Fibroblast of lung (primary cell): Measurements from ENCODE around the gene CREB5. TPM values are rescaled to one million over a fixed set of nuclear protein-coding genes. Genes with fewer than 3 reads are reported as not detected.

Experiments
- DNase-seq, 2 donors: peaks; one replicate each; pipeline versions ENCODE4 v3.0.0 to v3.0.0-alpha.2; 2010; ENCODE audit warnings: low read depth in 2 of 2
- H2AFZ ChIP-seq: 2 replicates; pipeline ENCODE4 v1.5.1; 2012; ENCODE audit warnings: low read length, control low read depth, inconsistent platforms
- H3K27ac ChIP-seq: 2 replicates; pipeline ENCODE4 v1.5.1; 2011; ENCODE audit warnings: low read length, control low read depth; ENCODE audit not compliant: insufficient read depth
- H3K27me3 ChIP-seq: 2 replicates; pipeline ENCODE4 v1.5.1; 2011; ENCODE audit warnings: mild to moderate bottlenecking, low read length; ENCODE audit not compliant: control insufficient read depth, insufficient read depth
- H3K36me3 ChIP-seq: 2 replicates; pipeline ENCODE4 v1.5.1; 2011; ENCODE audit warnings: low read length; ENCODE audit not compliant: control insufficient read depth, insufficient read depth
- H3K4me1 ChIP-seq: 2 replicates; pipeline ENCODE4 v1.5.1; 2011; ENCODE audit warnings: low read length; ENCODE audit not compliant: control insufficient read depth, insufficient read depth; ENCODE audit errors: extremely low read depth
- H3K4me2 ChIP-seq: 2 replicates; pipeline ENCODE4 v1.5.1; 2011; ENCODE audit warnings: low read length, control low read depth; ENCODE audit not compliant: insufficient read depth; ENCODE audit errors: extremely low read depth
- H3K4me3 ChIP-seq, 4 experiments: fragments of 200-600 bp in 1 of 4; sonication (generic) in 1 of 4; replicated peaks in 1 of 4; 2 replicates each; pipeline ENCODE4 v1.5.1; 2011 to 2016; ENCODE audit warnings: low read length in 4 of 4, low read depth in 3 of 4, mild to moderate bottlenecking in 3 of 4, control low read depth in 2 of 4, inconsistent platforms in 1 of 4, mixed read lengths in 1 of 4; ENCODE audit not compliant: insufficient read depth in 1 of 4; ENCODE audit errors: control extremely low read depth in 1 of 4
- H3K79me2 ChIP-seq: 2 replicates; pipeline ENCODE4 v1.5.1; 2012; ENCODE audit warnings: mild to moderate bottlenecking, low read length, inconsistent platforms; ENCODE audit not compliant: control insufficient read depth, insufficient read depth
- H3K9ac ChIP-seq: 2 replicates; pipeline ENCODE4 v1.5.1; 2011; ENCODE audit warnings: mild to moderate bottlenecking, low read length, control low read depth; ENCODE audit not compliant: insufficient read depth
- H3K9me3 ChIP-seq: 2 replicates; pipeline ENCODE4 v1.5.1; 2012; ENCODE audit warnings: low read depth, low read length; ENCODE audit not compliant: control insufficient read depth, insufficient read depth
- H4K20me1 ChIP-seq: 2 replicates; pipeline ENCODE4 v1.5.1; 2011; ENCODE audit warnings: low read length; ENCODE audit not compliant: control insufficient read depth, insufficient read depth; ENCODE audit errors: extremely low read depth
- EZH2 ChIP-seq: IDR thresholded peaks from 2 replicates; pipeline ENCODE4 v1.5.1; 2012; ENCODE audit warnings: low read length, control low read depth, mild to moderate bottlenecking; ENCODE audit errors: missing control alignments
- polyA plus RNA-seq, 2 donors: library from polyadenylated mRNA; depleted of rRNA in 1 of 2; stranded (reverse) in 1 of 2; unstranded in 1 of 2; fragments of >200 nt; gene quantifications; 2 replicates each; pipeline ENCODE4 v1.2.1, GENCODE V29; 2011 to 2012; ENCODE audit warnings: missing spikeins in 1 of 2
- total RNA-seq: library from RNA; depleted of rRNA; stranded (reverse); fragments of >200 nt; gene quantifications from 2 replicates; pipeline ENCODE4 v1.2.1, GENCODE V29; 2014
- TF ChIP-seq, protein P1 (sequence below), 2 donors: IDR thresholded peaks in 1 of 2; conservative IDR thresholded peaks in 1 of 2; 1 replicate in 1 of 2; 2 replicates in 1 of 2; pipeline ENCODE4 v1.5.1; 2011 to 2012; ENCODE audit warnings: low read length in 2 of 2, control low read depth in 1 of 2, inconsistent platforms in 1 of 2, low read depth in 1 of 2, mild to moderate bottlenecking in 1 of 2

CREB5 gene
- total and polyA plus RNA-seq, 2 donors (not counting 1 experiment from before 2014, with no cell fraction given) = 8.2 to 28.4 TPM

GRCh38 chr7:28755255-28755654, 342.9 kb downstream of the CREB5 start:
- Histone ChIP-seq H3K4me2 (no peak overlapping the region), H3K27ac (no peak overlapping the region), H3K4me1 (peaks cover 2% of the 10 kb centered on the region), H3K27me3 (no peaks in the 10 kb centered on the region), H2AFZ (no peak overlapping the region), H3K4me3 (no peak overlapping the region), H3K9ac (no peak overlapping the region), H3K79me2 (no peaks in the 10 kb centered on the region), H3K36me3 (no peaks in the 10 kb centered on the region), H4K20me1 (no peaks in the 10 kb centered on the region), H3K9me3 (no peaks in the 10 kb centered on the region)
- DNase-seq = peak; percentile 42 to 67
- TF ChIP-seq, protein P1, sequence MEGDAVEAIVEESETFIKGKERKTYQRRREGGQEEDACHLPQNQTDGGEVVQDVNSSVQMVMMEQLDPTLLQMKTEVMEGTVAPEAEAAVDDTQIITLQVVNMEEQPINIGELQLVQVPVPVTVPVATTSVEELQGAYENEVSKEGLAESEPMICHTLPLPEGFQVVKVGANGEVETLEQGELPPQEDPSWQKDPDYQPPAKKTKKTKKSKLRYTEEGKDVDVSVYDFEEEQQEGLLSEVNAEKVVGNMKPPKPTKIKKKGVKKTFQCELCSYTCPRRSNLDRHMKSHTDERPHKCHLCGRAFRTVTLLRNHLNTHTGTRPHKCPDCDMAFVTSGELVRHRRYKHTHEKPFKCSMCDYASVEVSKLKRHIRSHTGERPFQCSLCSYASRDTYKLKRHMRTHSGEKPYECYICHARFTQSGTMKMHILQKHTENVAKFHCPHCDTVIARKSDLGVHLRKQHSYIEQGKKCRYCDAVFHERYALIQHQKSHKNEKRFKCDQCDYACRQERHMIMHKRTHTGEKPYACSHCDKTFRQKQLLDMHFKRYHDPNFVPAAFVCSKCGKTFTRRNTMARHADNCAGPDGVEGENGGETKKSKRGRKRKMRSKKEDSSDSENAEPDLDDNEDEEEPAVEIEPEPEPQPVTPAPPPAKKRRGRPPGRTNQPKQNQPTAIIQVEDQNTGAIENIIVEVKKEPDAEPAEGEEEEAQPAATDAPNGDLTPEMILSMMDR (conservative IDR thresholded peaks at IDR 0.05 in 1 of 2, IDR thresholded peaks at IDR 0.05 in 1 of 2; ENCODE audit: low read depth in 1 of 2, low read length in 2 of 2) = no peak
- TF ChIP-seq EZH2 = no peak

- no peak overlapping the region for H3K27ac ChIP-seq
- H3K4me1 ChIP-seq = peaks cover 2% of the 10 kb centered on the region
- H3K9ac ChIP-seq = no peak overlapping the region
- no peak overlapping the region for H3K4me2 ChIP-seq
- H3K9me3 ChIP-seq = no peaks in the 10 kb centered on the region
- H2AFZ ChIP-seq = no peak overlapping the region
- no peak for DNase-seq
- no peaks in the 10 kb centered on the region for H3K27me3 ChIP-seq
- no peaks in the 10 kb centered on the region for H4K20me1 ChIP-seq
- H3K79me2 ChIP-seq = no peaks in the 10 kb centered on the region
- H3K36me3 ChIP-seq = no peaks in the 10 kb centered on the region
- no peak overlapping the region for H3K4me3 ChIP-seq
- no peak for TF ChIP-seq EZH2
- TF ChIP-seq, protein P1 (conservative IDR thresholded peaks at IDR 0.05 in 1 of 2, IDR thresholded peaks at IDR 0.05 in 1 of 2; ENCODE audit: low read depth in 1 of 2, low read length in 2 of 2) = no peak
Measured at GRCh38 chr7:28758186-28758585, 345.9 kb downstream of the CREB5 start.

GRCh38 chr7:28759475-28759971, 347.2 kb downstream of the CREB5 start:
- H3K4me1 ChIP-seq = peaks cover 2% of the 10 kb centered on the region
- H4K20me1 ChIP-seq = no peaks in the 10 kb centered on the region
- peak; percentile 56 to 83 for DNase-seq
- H3K79me2 ChIP-seq = no peaks in the 10 kb centered on the region
- H3K4me3 ChIP-seq = no peak overlapping the region
- no peak overlapping the region for H2AFZ ChIP-seq
- no peaks in the 10 kb centered on the region for H3K36me3 ChIP-seq
- no peak overlapping the region for H3K9ac ChIP-seq
- H3K9me3 ChIP-seq = no peaks in the 10 kb centered on the region
- no peak overlapping the region for H3K4me2 ChIP-seq
- TF ChIP-seq EZH2 = no peak
- TF ChIP-seq, protein P1 (conservative IDR thresholded peaks at IDR 0.05 in 1 of 2, IDR thresholded peaks at IDR 0.05 in 1 of 2; ENCODE audit: low read depth in 1 of 2, low read length in 2 of 2) = no peak
- H3K27me3 ChIP-seq = no peaks in the 10 kb centered on the region
- no peak overlapping the region for H3K27ac ChIP-seq
